Naive thymus-derived CD4-positive, alpha-beta T cell (primary cell): Measurements from ENCODE around the gene ABI3. TPM values are rescaled to one million over a fixed set of nuclear protein-coding genes. Genes with fewer than 3 reads are reported as not detected.
"Not testable (repeated sequence)": the region's sequence is repeated elsewhere in the genome, so short reads cannot be mapped to it uniquely, and the experiment has no call there.

ENCODE experiments used
- ATAC-seq: fragments of 150-1000 bp; cut with Tn5 transposase; 2 replicates; pipeline ENCODE4 v1.10.0; 2021; ENCODE audit warnings: mild to moderate bottlenecking, moderate library complexity
- CTCF ChIA-PET: fragments of 350-600 bp; sonication (Branson Sonifier 250); formaldehyde crosslinking; loops from one replicate; lab custom pipeline; 2021; ENCODE audit warnings: antibody characterized with exemption; lab: Charles Lee
- POLR2A ChIA-PET: fragments of 350-600 bp; sonication (Branson Sonifier 250); formaldehyde crosslinking; loops from one replicate; lab custom pipeline; 2021; ENCODE audit warnings: antibody characterized with exemption, inconsistent platforms; lab: Charles Lee
- DNase-seq, 9 donors: peaks; one replicate each; pipeline versions ENCODE4 v3.0.0 to v3.0.0-alpha.2; 2020 to 2022; ENCODE audit warnings: mixed read lengths in 1 of 9
- H3K27ac ChIP-seq: one replicate; pipeline ENCODE4 v1.7.0; 2013; ENCODE audit warnings: mild to moderate bottlenecking, low read depth, low read length, moderate library complexity
- H3K27me3 ChIP-seq, 2 donors: one replicate each; pipeline ENCODE4 v1.7.0; 2013; ENCODE audit warnings: low read length in 2 of 2, mild to moderate bottlenecking in 2 of 2, moderate library complexity in 2 of 2; ENCODE audit not compliant: control insufficient read depth in 2 of 2, insufficient read depth in 2 of 2
- H3K36me3 ChIP-seq, 3 experiments: 1 replicate in 2 of 3; 2 replicates in 1 of 3; pipeline ENCODE4 v1.7.0; 2013; ENCODE audit warnings: low read length in 3 of 3, mild to moderate bottlenecking in 3 of 3, moderate library complexity in 1 of 3; ENCODE audit not compliant: insufficient read depth in 3 of 3, control insufficient read depth in 2 of 3
- H3K4me1 ChIP-seq, 2 donors: one replicate each; pipeline ENCODE4 v1.7.0; 2013; ENCODE audit warnings: low read length in 2 of 2, mild to moderate bottlenecking in 2 of 2, moderate library complexity in 1 of 2; ENCODE audit not compliant: control insufficient read depth in 2 of 2, insufficient read depth in 2 of 2
- H3K4me3 ChIP-seq: 2 replicates; pipeline ENCODE4 v1.7.0; 2013; ENCODE audit warnings: mild to moderate bottlenecking, low read length
- H3K9me3 ChIP-seq, 3 experiments: 1 replicate in 2 of 3; 2 replicates in 1 of 3; pipeline ENCODE4 v1.7.0; 2013; ENCODE audit warnings: low read length in 3 of 3; ENCODE audit not compliant: control insufficient read depth in 2 of 3
- H3K27ac Mint-ChIP-seq, 9 donors: one replicate each; pipeline ENCODE4 v1.8.0; 2020 to 2022; ENCODE audit warnings: mixed read lengths in 9 of 9, mild to moderate bottlenecking in 8 of 9, moderate library complexity in 5 of 9, inconsistent platforms in 2 of 9
- H3K27me3 Mint-ChIP-seq, 5 donors: one replicate each; pipeline ENCODE4 v1.8.0; 2021 to 2022; ENCODE audit warnings: mixed read lengths in 5 of 5, mild to moderate bottlenecking in 1 of 5
- H3K36me3 Mint-ChIP-seq, 5 donors: one replicate each; pipeline ENCODE4 v1.8.0; 2020 to 2022; ENCODE audit warnings: mixed read lengths in 5 of 5, mild to moderate bottlenecking in 3 of 5, inconsistent platforms in 1 of 5
- H3K4me1 Mint-ChIP-seq, 7 donors: one replicate each; pipeline ENCODE4 v1.8.0; 2020 to 2022; ENCODE audit warnings: mixed read lengths in 7 of 7, mild to moderate bottlenecking in 3 of 7, inconsistent platforms in 1 of 7
- H3K4me3 Mint-ChIP-seq, 10 donors: one replicate each; pipeline ENCODE4 v1.8.0; 2020 to 2022; ENCODE audit warnings: mild to moderate bottlenecking in 10 of 10, mixed read lengths in 10 of 10, moderate library complexity in 6 of 10, inconsistent platforms in 2 of 10
- H3K9me3 Mint-ChIP-seq, 11 donors: one replicate each; pipeline ENCODE4 v1.8.0; 2020 to 2022; ENCODE audit warnings: mixed read lengths in 11 of 11, mild to moderate bottlenecking in 4 of 11, inconsistent platforms in 1 of 11, moderate library complexity in 1 of 11
- intact Hi-C, 2 donors: fragments of 100-400 bp; cut with micrococcal nuclease; formaldehyde crosslinking; loops; one replicate each; pipeline ENCODE4 v1.15.1; 2023
- polyA plus RNA-seq, 2 donors: library from polyadenylated mRNA; unstranded; fragments of 300-500 nt; fragmentation: Illumina TruSeq; gene quantifications; one replicate each; pipeline ENCODE4 v1.2.3, GENCODE V29; 2021
- total RNA-seq, 6 experiments: library from RNA in 5 of 6; stranded (reverse) in 5 of 6; gene quantifications; 1 replicate in 5 of 6; 2 replicates in 1 of 6; pipeline ENCODE4 v1.2.3 and lab custom pipeline; 2021 to 2026

ABI3 gene
- total and polyA plus RNA-seq, 7 experiments from 2014 or later: 8.2 to 57.8 (median 15.0) TPM

DNA sequence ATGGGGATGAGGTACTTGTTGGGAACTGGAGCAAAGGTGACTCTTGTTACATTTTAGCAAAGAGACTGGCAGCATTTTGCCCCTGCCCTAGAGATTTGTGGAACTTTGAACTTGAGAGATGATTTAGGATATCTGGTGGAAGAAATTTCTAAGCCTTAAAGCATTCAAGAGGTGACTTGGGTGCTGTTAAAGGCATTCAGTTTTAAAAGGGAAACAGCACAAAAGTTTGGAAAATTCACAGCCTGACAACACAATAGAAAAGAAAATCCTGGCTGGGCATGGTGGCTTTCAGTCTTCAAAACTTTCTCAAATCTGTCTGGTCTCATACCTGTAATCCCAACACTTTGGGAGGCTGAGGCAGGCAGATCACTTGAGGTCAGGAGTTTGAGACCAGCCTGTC lies 26.0 kb upstream of the ABI3 start:
- H3K4me3 ChIP-seq, H3K4me1 Mint-ChIP-seq, DNase-seq, intact Hi-C loops, ATAC-seq, H3K27ac Mint-ChIP-seq, H3K36me3 ChIP-seq, H3K27me3 ChIP-seq, H3K27me3 Mint-ChIP-seq, H3K9me3 ChIP-seq, H3K4me3 Mint-ChIP-seq, H3K4me1 ChIP-seq, H3K27ac ChIP-seq: not testable (repeated sequence)
- H3K36me3 Mint-ChIP-seq: peaks cover 0 to 25% (median 3%) of the 10 kb centered on the region in 5 donors
- ChIA-PET POLR2A (interaction anchor here (1.7 kb wide), 1 partner anchor 16 kb away, joined by 3 read pairs; no protein-coding TSS in a partner anchor), CTCF (interaction anchor here (7.4 kb wide), 1 partner anchor 43 kb away, joined by 143 read pairs; the partner anchor contains the start of gene PHOSPHO1)
- peaks cover 0 to 24% (median 15%) of the 10 kb centered on the region in 11 donors for H3K9me3 Mint-ChIP-seq

DNA sequence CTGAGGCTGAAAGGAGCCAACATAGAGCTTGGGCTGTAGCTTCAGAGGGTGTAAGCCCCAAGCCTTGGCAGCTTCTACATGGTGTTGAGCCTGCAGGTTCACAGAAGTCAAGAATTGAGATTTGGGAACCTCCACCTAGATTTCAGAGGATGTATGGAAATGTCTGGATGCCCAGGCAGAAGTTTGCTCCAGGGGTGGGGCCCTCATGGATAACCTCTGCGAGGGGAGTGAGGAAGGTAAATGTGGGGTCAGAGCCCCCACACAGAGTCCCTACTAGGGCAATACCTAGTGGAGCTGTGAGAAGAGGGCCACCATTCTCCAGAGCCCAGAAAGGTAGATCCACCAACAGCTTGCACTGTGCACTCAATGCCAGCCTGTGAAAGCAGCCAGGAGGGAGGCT lies 25.1 kb upstream of the ABI3 start:
- H3K36me3 ChIP-seq, H3K4me3 ChIP-seq, H3K4me1 Mint-ChIP-seq, ATAC-seq, H3K9me3 ChIP-seq, H3K4me1 ChIP-seq, H3K4me3 Mint-ChIP-seq, H3K27me3 ChIP-seq, DNase-seq, H3K27ac ChIP-seq, intact Hi-C loops, H3K27me3 Mint-ChIP-seq: not testable (repeated sequence)
- Mint-ChIP-seq H3K36me3 (peaks cover 0 to 25% (median 3%) of the 10 kb centered on the region in 5 donors), H3K27ac (peak overlapping the region in 1 of 9 donors; percentile 13), H3K9me3 (peaks cover 0 to 24% (median 15%) of the 10 kb centered on the region in 11 donors)
- ChIA-PET CTCF (interaction anchor here (0.8 to 7.4 kb wide), 2 partner anchors 42 to 174 kb away, joined by 3 to 143 read pairs; partner anchors contain the start of gene PHOSPHO1), POLR2A (interaction anchor here (1.7 kb wide), 1 partner anchor 15 kb away, joined by 3 read pairs; no protein-coding TSS in a partner anchor)

DNA sequence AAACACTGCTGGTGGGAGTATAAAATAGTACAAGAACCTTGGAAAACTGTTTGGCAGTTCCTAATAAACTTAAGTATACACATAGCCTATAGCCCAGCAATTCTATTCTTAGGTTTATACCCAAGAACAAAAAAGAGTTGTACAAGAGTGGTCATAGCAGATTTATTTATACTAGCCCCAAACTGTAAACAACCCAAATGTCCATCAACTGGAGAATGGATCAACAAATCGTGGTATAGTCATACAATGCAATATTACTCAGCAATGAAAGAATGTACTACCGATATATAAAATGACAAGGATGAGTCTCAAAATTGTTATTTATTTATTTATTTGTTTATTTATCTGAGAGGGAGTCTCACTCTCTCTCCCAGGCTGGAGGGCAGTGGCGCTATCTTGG lies 23.2 kb upstream of the ABI3 start:
- DNase-seq: no peak
- no peak for ATAC-seq
- intact Hi-C loops: no loop called here
- Mint-ChIP-seq H3K27ac (no peak overlapping the region), H3K27me3 (peaks cover 0 to 7% (median 0%) of the 10 kb centered on the region in 5 donors), H3K9me3 (peaks cover 0 to 27% (median 13%) of the 10 kb centered on the region in 11 donors), H3K4me3 (no peak overlapping the region), H3K4me1 (peaks cover 4 to 20% (median 14%) of the 10 kb centered on the region in 7 donors), H3K36me3 (peaks cover 0 to 23% (median 3%) of the 10 kb centered on the region in 5 donors)
- H3K36me3 ChIP-seq: peaks cover 0 to 4% (median 0%) of the 10 kb centered on the region in 3 experiments
- peaks cover 0 to 6% of the 10 kb centered on the region in 2 donors for H3K4me1 ChIP-seq
- no peak overlapping the region for H3K4me3 ChIP-seq
- H3K9me3 ChIP-seq: peaks cover 0 to 5% (median 0%) of the 10 kb centered on the region in 3 experiments
- CTCF ChIA-PET: interaction anchor here (0.8 to 1.2 kb wide), 2 partner anchors 17 to 45 kb away, joined by 4 to 6 read pairs; no protein-coding TSS in a partner anchor
- POLR2A ChIA-PET: no interaction called here
- no peaks in the 10 kb centered on the region for H3K27me3 ChIP-seq
- H3K27ac ChIP-seq: no peak overlapping the region

DNA sequence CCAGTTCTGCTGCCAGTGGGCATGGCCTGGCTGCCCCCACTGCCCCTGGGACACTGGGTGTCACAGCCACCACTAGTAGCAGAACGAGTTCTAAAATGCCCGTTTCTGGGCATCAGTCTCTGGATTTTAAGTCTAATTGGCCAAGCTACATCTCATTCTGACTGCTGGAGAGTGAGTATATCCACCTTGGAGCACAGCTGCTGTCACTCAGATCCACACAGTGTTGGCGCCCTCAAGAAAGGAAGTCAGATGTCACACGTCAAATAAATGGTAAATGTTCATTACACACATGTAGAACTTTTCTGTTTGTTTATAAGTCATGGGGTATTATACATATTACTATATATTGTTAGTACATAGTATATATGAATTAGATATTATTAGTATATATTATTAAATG lies 19.6 kb upstream of the ABI3 start:
- Histone ChIP-seq H3K9me3 (no peaks in the 10 kb centered on the region), H3K27ac (no peak overlapping the region), H3K4me3 (no peak overlapping the region), H3K36me3 (peaks cover 0 to 4% (median 0%) of the 10 kb centered on the region in 3 experiments), H3K4me1 (peaks cover 6% of the 10 kb centered on the region in 2 donors), H3K27me3 (no peaks in the 10 kb centered on the region)
- ATAC-seq (no peak), DNase-seq (no peak)
- Mint-ChIP-seq H3K36me3 (peaks cover 0 to 4% (median 0%) of the 10 kb centered on the region in 5 donors), H3K4me3 (peak overlapping the region in 7 of 10 donors; percentile 30 to 63 (median 44)), H3K9me3 (peaks cover 0 to 20% (median 3%) of the 10 kb centered on the region in 11 donors), H3K27me3 (peaks cover 0 to 9% (median 0%) of the 10 kb centered on the region in 5 donors), H3K27ac (peak overlapping the region in 4 of 9 donors; percentile 14 to 77 (median 48)), H3K4me1 (peaks cover 16 to 49% (median 27%) of the 10 kb centered on the region in 7 donors)
- intact Hi-C loops: loop anchor here (5.0 to 10.0 kb wide), 6 partner anchors 171 to 1144 kb away; partner anchors contain the start of genes CBX1 (in 1 of the 2), NFE2L1 (in 1 of the 2), SNX11 (in 1 of the 2) and SPOP (in 1 of the 2)
- CTCF ChIA-PET: interaction anchor here (0.8 to 5.5 kb wide), 8 partner anchors 11 to 41 kb away, joined by 3 to 67 read pairs (median 6); partner anchors contain the start of gene PHOSPHO1
- POLR2A ChIA-PET: interaction anchor here (0.6 to 14.4 kb wide), 5 partner anchors 10 to 1960 kb away, joined by 6 to 237 read pairs (median 10); partner anchors contain the start of genes ABI3, GNGT2, PHOSPHO1 and ZNF652

DNA sequence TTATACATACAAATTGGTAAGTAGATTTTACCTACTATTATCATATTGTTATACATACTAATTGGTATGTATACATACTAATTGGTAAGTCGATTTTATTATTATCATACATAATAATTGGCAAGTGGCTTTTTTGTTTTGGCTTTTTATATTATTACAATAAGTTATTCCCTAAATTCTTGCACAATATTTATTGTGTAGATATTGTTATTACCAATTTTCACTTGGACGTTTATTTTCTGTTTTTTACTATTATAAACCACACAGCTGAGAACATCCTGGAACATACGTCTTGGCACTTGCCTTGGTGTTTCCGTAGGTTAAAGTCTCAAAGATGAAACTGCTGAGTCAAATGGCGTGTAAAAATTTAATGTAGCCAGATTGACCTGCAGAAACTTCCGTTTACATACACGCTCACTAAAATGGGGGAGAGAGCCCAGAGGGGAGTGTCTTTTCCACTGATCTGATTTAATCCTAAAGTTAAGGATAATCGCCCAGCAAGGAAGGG lies 19.0 kb upstream of the ABI3 start:
- peaks cover 0 to 4% (median 0%) of the 10 kb centered on the region in 3 experiments for H3K36me3 ChIP-seq
- ChIA-PET CTCF (interaction anchor here (0.7 to 5.5 kb wide), 10 partner anchors 11 to 200 kb away, joined by 3 to 67 read pairs (median 4); partner anchors contain the start of gene PHOSPHO1), POLR2A (interaction anchor here (0.6 to 14.4 kb wide), 6 partner anchors 10 to 1960 kb away, joined by 4 to 237 read pairs (median 10); partner anchors contain the start of genes ABI3, GNGT2, PHOSPHO1 and ZNF652)
- intact Hi-C loops: loop anchor here (5.0 to 10.0 kb wide), 6 partner anchors 171 to 1144 kb away; partner anchors contain the start of genes CBX1 (in 1 of the 2), NFE2L1 (in 1 of the 2), SNX11 (in 1 of the 2) and SPOP (in 1 of the 2)
- H3K4me3 Mint-ChIP-seq: peak overlapping the region; percentile 84 to 98 (median 95)
- H3K27me3 ChIP-seq: no peaks in the 10 kb centered on the region
- no peaks in the 10 kb centered on the region for H3K36me3 Mint-ChIP-seq
- peak overlapping the region; percentile 96 to 99 (median 98) for H3K27ac Mint-ChIP-seq
- peak overlapping the region; percentile 87 for H3K27ac ChIP-seq
- no peak for ATAC-seq
- H3K4me1 ChIP-seq: peaks cover 6% of the 10 kb centered on the region in 2 donors
- H3K4me3 ChIP-seq: peak overlapping the region; percentile 88
- peaks cover 0 to 15% (median 0%) of the 10 kb centered on the region in 11 donors for H3K9me3 Mint-ChIP-seq
- no peaks in the 10 kb centered on the region for H3K9me3 ChIP-seq
- H3K4me1 Mint-ChIP-seq: peaks cover 16 to 54% (median 27%) of the 10 kb centered on the region in 7 donors
- DNase-seq: no peak
- H3K27me3 Mint-ChIP-seq: peaks cover 0 to 6% (median 0%) of the 10 kb centered on the region in 5 donors
